Measurements from ENCODE around the gene PLCH1.

GRCh38 chr3:155453512-155453911, 291.4 kb downstream of the PLCH1 start:
- TF ChIP-seq CTCF (optimal IDR thresholded peaks at IDR 0.05 in 1 of 3, IDR thresholded peaks at IDR 0.05 in 1 of 3, conservative IDR thresholded peaks at IDR 0.05 in 1 of 3; ENCODE audit: extremely low read depth in 1 of 3, insufficient read depth in 2 of 3, low read length in 3 of 3) (no peak), EZH2 (IDR thresholded peaks at IDR 0.05; ENCODE audit: low read length) (no peak)
